ENCODE data around the gene ATP5F1B. TPM values are rescaled to one million over a fixed set of nuclear protein-coding genes. Genes with fewer than 3 reads are reported as not detected.

Gene ATP5F1B
- total and polyA plus RNA-seq, 10 donors = 223 to 375 (median 331) TPM

- H3K4me3 ChIP-seq = peak overlapping the region; percentile 76 to 99 (median 89)
- DNase-seq = peak; percentile 83
- no peak for TF ChIP-seq POLR2A (IDR thresholded peaks at IDR 0.05)
- no peak for TF ChIP-seq POLR2AphosphoS5 (IDR thresholded peaks at IDR 0.05)
- TF ChIP-seq CTCF (IDR thresholded peaks at IDR 0.05 in 8 of 11, conservative IDR thresholded peaks at IDR 0.05 in 3 of 11) = peak in 1 of 11 experiments; percentile 4
- peaks cover 23 to 58% (median 42%) of the 10 kb centered on the region in 6 donors for H3K4me1 ChIP-seq
- intact Hi-C loops (cut with DNase I; ENCODE audit: low total_unique reads) = loop anchor here (5.0 kb wide), 1 partner anchor 37 kb away; no protein-coding TSS in a partner anchor
- no peaks in the 10 kb centered on the region for H3K9me3 ChIP-seq
- H3K27me3 ChIP-seq (replicated peaks in 1 of 7) = no peaks in the 10 kb centered on the region
- WGBS, 5 donors = 0 to 1% (median 1%) methylated on average over 29 of the region's 29 CpGs
- H3K36me3 ChIP-seq = peaks cover 3 to 47% (median 44%) of the 10 kb centered on the region in 6 donors
- H3K27ac ChIP-seq = peak overlapping the region; percentile 92 to 97 (median 94)
Measured at GRCh38 chr12:56645201-56645716, 525 bp downstream of the ATP5F1B start.

- intact Hi-C loops (cut with DNase I; ENCODE audit: low total_unique reads) = loop anchor here (5.0 kb wide), 1 partner anchor 38 kb away; no protein-coding TSS in a partner anchor
- WGBS, 5 donors = 35 to 50% (median 39%) methylated on average over 4 of the region's 4 CpGs
- Histone ChIP-seq H3K4me3 (peak overlapping the region; percentile 76 to 99 (median 89)), H3K4me1 (peaks cover 23 to 64% (median 42%) of the 10 kb centered on the region in 6 donors), H3K27me3 (replicated peaks in 1 of 7) (no peaks in the 10 kb centered on the region), H3K36me3 (peaks cover 3 to 53% (median 50%) of the 10 kb centered on the region in 6 donors), H3K27ac (peak overlapping the region; percentile 92 to 97 (median 94)), H3K9me3 (no peaks in the 10 kb centered on the region)
- TF ChIP-seq POLR2AphosphoS5 (IDR thresholded peaks at IDR 0.05) (no peak), CTCF (IDR thresholded peaks at IDR 0.05 in 8 of 11, conservative IDR thresholded peaks at IDR 0.05 in 3 of 11) (no peak), POLR2A (IDR thresholded peaks at IDR 0.05) (no peak)
- DNase-seq = no peak
Measured at GRCh38 chr12:56644654-56645053, 1.1 kb downstream of the ATP5F1B start.

- WGBS, 5 donors = 76 to 86% (median 80%) methylated on average over 6 of the region's 6 CpGs
- peaks cover 30 to 90% (median 55%) of the 10 kb centered on the region in 6 donors for H3K4me1 ChIP-seq
- H3K4me3 ChIP-seq = no peak overlapping the region
- TF ChIP-seq POLR2A (IDR thresholded peaks at IDR 0.05) (no peak), CTCF (IDR thresholded peaks at IDR 0.05 in 8 of 11, conservative IDR thresholded peaks at IDR 0.05 in 3 of 11) (no peak), POLR2AphosphoS5 (IDR thresholded peaks at IDR 0.05) (no peak)
- peaks cover 3 to 78% (median 75%) of the 10 kb centered on the region in 6 donors for H3K36me3 ChIP-seq
- H3K27ac ChIP-seq = no peak overlapping the region
- no peaks in the 10 kb centered on the region for H3K27me3 ChIP-seq (replicated peaks in 1 of 7)
- no peaks in the 10 kb centered on the region for H3K9me3 ChIP-seq
- no peak for DNase-seq
- intact Hi-C loops (cut with DNase I; ENCODE audit: low total_unique reads) = no loop called here
Measured at GRCh38 chr12:56641219-56641618, 4.6 kb downstream of the ATP5F1B start.

- intact Hi-C loops (cut with DNase I; ENCODE audit: low total_unique reads) = no loop called here
- Histone ChIP-seq H3K27me3 (replicated peaks in 1 of 7) (no peaks in the 10 kb centered on the region), H3K4me3 (no peak overlapping the region), H3K27ac (peak overlapping the region in 7 of 8 donors; percentile 93 to 98 (median 95)), H3K4me1 (peaks cover 29 to 96% (median 56%) of the 10 kb centered on the region in 6 donors), H3K9me3 (no peaks in the 10 kb centered on the region), H3K36me3 (peaks cover 3 to 56% (median 54%) of the 10 kb centered on the region in 6 donors)
- DNase-seq = no peak
- TF ChIP-seq POLR2AphosphoS5 (IDR thresholded peaks at IDR 0.05) (no peak), POLR2A (IDR thresholded peaks at IDR 0.05) (no peak)
- 49 to 78% (median 61%) methylated on average over 2 of the region's 2 CpGs for WGBS, 5 donors
Measured at GRCh38 chr12:56637621-56638020, 8.2 kb downstream of the ATP5F1B start.

Data from spleen (tissue), 11 donors.